Measurements from ENCODE around the gene RAPGEF4.

Gene RAPGEF4

DNA sequence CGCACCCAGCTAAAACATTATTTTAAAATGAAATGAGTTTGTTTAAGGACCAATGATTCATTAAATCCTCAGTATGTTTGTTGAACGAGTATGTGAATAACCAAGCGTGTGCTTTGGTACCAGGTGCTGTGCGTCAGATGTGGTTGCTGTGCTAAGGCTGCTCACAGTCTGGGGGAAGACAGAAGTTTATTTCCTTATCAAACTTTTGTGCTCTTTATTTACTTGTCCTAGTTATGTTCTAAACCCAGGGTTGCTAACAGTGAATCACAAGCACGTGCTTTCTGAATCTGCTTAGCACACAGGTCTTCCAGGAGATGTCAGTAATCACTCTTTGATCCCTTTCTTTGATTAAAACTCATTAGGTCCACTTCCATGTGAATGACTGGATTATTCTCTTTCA lies 37.0 kb downstream of the RAPGEF4 start:
- DNase-seq (ENCODE audit: extremely low read depth, low read depth): no peak
- no peak for TF ChIP-seq CTCF (IDR thresholded peaks at IDR 0.05; ENCODE audit: low read depth, low read length)

GRCh38 chr2:172774302-172774701 lies 38.7 kb downstream of the RAPGEF4 start:
- no peak for DNase-seq (ENCODE audit: extremely low read depth, low read depth)
- TF ChIP-seq CTCF (IDR thresholded peaks at IDR 0.05; ENCODE audit: low read depth, low read length): no peak

GRCh38 chr2:172775319-172775718 lies 39.7 kb downstream of the RAPGEF4 start:
- no peak for DNase-seq (ENCODE audit: extremely low read depth, low read depth)
- TF ChIP-seq CTCF (IDR thresholded peaks at IDR 0.05; ENCODE audit: low read depth, low read length): no peak

DNA sequence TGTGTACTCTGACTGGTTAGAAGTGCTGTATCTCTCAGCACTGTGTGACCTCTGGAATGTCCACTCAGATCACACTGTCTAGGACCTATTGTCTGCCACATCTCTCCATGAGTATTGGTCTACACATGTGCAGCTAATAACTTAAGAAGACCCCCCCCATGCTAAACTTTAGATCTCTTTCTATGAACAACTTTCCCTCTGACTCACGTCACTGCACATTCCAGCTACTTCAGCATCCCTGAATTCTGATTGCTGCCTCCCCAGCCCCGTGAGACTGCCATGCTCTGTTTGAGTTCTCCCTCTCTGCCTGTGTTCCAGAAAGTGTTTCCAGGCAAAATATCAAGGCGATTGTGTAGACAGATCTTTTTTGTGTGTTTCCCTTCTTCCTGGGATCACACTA lies 41.8 kb downstream of the RAPGEF4 start:
- TF ChIP-seq CTCF (IDR thresholded peaks at IDR 0.05; ENCODE audit: low read depth, low read length): no peak
- DNase-seq (ENCODE audit: extremely low read depth, low read depth): no peak

DNA sequence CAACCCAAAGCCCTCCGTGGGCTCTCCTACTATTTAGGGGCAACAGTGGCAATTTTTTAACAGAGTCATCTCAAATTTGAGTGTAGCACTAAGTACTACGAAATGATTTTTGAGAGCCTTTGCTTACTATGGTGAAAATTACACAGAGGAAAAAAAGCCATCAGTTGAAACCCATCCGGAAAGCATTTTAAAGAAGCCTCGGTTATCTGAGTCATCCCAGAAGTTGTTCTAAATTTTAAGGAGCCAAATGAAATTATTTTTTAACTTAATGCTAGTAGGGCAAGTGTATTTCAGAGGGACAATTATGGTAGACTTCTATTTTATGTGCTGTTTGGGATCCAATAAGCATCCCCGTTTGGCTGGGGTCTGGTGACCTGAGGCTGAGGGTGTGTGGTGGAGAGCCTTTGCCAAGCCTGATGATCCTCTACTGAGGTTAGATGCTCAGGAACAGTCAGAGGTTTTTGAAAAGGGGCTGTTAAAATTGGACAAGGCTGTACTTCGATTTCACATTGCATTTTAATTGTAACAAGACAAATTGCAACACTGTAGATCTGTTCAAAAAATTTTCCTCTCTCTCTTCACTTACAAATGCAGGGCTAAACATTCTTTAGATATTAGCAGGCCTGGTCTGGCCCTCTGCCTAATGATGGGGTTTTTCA lies 47.0 kb downstream of the RAPGEF4 start:
- TF ChIP-seq CTCF (IDR thresholded peaks at IDR 0.05; ENCODE audit: low read depth, low read length): no peak
- no peak for DNase-seq (ENCODE audit: extremely low read depth, low read depth)

GRCh38 chr2:172783165-172783898 lies 47.7 kb downstream of the RAPGEF4 start:
- DNase-seq (ENCODE audit: extremely low read depth, low read depth): peak; percentile 70
- TF ChIP-seq CTCF (IDR thresholded peaks at IDR 0.05; ENCODE audit: low read depth, low read length): peak; percentile 35

DNA sequence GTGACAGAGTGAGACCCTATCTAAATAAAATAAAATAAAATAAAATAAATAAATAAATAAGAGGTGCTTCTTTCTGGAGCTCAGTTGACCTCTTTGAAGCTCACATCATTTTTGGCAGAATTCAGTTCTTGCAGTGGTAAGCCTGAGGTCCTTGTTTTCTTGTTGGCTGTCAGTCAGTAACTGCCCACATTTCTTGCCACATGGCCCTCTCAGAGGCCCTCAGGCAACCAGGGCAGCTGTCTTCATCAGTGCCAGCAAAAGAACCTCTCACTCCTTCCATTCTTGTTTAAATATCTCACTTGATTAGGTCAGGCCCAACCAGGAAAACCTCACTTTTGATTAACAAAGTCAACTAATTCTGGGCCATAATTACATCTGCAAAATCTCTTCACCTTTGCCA lies 53.2 kb downstream of the RAPGEF4 start:
- TF ChIP-seq CTCF (IDR thresholded peaks at IDR 0.05; ENCODE audit: low read depth, low read length): no peak
- DNase-seq (ENCODE audit: extremely low read depth, low read depth): no peak

Measured in AG09319 (cell line).